ENCODE data around the gene CCL20.

The CCL20 gene

GRCh38 chr2:227853204-227853629, 39.6 kb downstream of the CCL20 start (continued):
- 0 out of 2 replicates have a peak, but pooled peaks have one; percentile 49 for TF ChIP-seq SCRT2 (tag by site-specific recombination; IDR thresholded peaks at IDR 0.05)
- TF ChIP-seq SP7 (tag by site-specific recombination; IDR thresholded peaks at IDR 0.05): no peak
- no peak for TF ChIP-seq ZNF26 (tag by site-specific recombination; IDR thresholded peaks at IDR 0.05)
- no peak for TF ChIP-seq ZNF266 (tag by site-specific recombination; IDR thresholded peaks at IDR 0.05; ENCODE audit: low read depth)
- TF ChIP-seq, protein P1, sequence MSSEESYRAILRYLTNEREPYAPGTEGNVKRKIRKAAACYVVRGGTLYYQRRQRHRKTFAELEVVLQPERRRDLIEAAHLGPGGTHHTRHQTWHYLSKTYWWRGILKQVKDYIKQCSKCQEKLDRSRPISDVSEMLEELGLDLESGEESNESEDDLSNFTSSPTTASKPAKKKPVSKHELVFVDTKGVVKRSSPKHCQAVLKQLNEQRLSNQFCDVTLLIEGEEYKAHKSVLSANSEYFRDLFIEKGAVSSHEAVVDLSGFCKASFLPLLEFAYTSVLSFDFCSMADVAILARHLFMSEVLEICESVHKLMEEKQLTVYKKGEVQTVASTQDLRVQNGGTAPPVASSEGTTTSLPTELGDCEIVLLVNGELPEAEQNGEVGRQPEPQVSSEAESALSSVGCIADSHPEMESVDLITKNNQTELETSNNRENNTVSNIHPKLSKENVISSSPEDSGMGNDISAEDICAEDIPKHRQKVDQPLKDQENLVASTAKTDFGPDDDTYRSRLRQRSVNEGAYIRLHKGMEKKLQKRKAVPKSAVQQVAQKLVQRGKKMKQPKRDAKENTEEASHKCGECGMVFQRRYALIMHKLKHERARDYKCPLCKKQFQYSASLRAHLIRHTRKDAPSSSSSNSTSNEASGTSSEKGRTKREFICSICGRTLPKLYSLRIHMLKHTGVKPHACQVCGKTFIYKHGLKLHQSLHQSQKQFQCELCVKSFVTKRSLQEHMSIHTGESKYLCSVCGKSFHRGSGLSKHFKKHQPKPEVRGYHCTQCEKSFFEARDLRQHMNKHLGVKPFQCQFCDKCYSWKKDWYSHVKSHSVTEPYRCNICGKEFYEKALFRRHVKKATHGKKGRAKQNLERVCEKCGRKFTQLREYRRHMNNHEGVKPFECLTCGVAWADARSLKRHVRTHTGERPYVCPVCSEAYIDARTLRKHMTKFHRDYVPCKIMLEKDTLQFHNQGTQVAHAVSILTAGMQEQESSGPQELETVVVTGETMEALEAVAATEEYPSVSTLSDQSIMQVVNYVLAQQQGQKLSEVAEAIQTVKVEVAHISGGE (tag by site-specific recombination; conservative IDR thresholded peaks at IDR 0.05; ENCODE audit: low read depth): no peak
- no peak for TF ChIP-seq ZNF585B (tag by site-specific recombination; IDR thresholded peaks at IDR 0.05)
- TF ChIP-seq, protein P2, sequence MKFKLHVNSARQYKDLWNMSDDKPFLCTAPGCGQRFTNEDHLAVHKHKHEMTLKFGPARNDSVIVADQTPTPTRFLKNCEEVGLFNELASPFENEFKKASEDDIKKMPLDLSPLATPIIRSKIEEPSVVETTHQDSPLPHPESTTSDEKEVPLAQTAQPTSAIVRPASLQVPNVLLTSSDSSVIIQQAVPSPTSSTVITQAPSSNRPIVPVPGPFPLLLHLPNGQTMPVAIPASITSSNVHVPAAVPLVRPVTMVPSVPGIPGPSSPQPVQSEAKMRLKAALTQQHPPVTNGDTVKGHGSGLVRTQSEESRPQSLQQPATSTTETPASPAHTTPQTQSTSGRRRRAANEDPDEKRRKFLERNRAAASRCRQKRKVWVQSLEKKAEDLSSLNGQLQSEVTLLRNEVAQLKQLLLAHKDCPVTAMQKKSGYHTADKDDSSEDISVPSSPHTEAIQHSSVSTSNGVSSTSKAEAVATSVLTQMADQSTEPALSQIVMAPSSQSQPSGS (tag by site-specific recombination; IDR thresholded peaks at IDR 0.05; ENCODE audit: low read depth): peak; percentile 65
- no peak for TF ChIP-seq ZSCAN23 (tag by site-specific recombination; IDR thresholded peaks at IDR 0.05)
- TF ChIP-seq ZBTB20 (tag by site-specific recombination; IDR thresholded peaks at IDR 0.05): peak; percentile 44; the same call in 1 of the 2 replicates
- no peak for TF ChIP-seq BCL11A (tag by site-specific recombination; IDR thresholded peaks at IDR 0.05; ENCODE audit: low read depth)
- no peak for TF ChIP-seq MZF1 (tag by site-specific recombination; IDR thresholded peaks at IDR 0.05; ENCODE audit: borderline replicate concordance)

GRCh38 chr2:227853765-227854271, 40.2 kb downstream of the CCL20 start:
- H3K4me3 ChIP-seq (ENCODE audit: low read depth, low read length): no peak overlapping the region
- no peak overlapping the region; the same call in 1 of the 2 replicates for H3K27ac ChIP-seq (ENCODE audit: extremely low read depth, low read depth, low read length)
- ChIA-PET CTCF (interaction anchor here (0.6 to 1.5 kb wide), 8 partner anchors 8 to 448 kb away, joined by 3 to 7 read pairs (median 4); no protein-coding TSS in a partner anchor), POLR2A (interaction anchor here (1.2 kb wide), 1 partner anchor 35 kb away, joined by 5 read pairs; no protein-coding TSS in a partner anchor)
- H3K36me3 ChIP-seq (ENCODE audit: control insufficient read depth in 2 of 2, insufficient read depth in 1 of 2, low read length in 2 of 2): no peaks in the 10 kb centered on the region
- H3K4me1 ChIP-seq (ENCODE audit: control insufficient read depth, insufficient read depth, low read length): peaks cover 3% of the 10 kb centered on the region; the same call in 1 of the 2 replicates
- H3K9me3 ChIP-seq (ENCODE audit: control insufficient read depth, insufficient read depth, low read depth, low read length): no peaks in the 10 kb centered on the region
- peak; percentile 28; the same call in 1 of the 2 replicates for TF ChIP-seq TRIM28 (IDR thresholded peaks at IDR 0.05; ENCODE audit: borderline replicate concordance, low read length)
- TF ChIP-seq ZNF600 (tag by site-specific recombination; IDR thresholded peaks at IDR 0.05): peak; percentile 39
- TF ChIP-seq PRDM1 (tag by site-specific recombination; IDR thresholded peaks at IDR 0.05): peak; percentile 37; the same call in 1 of the 2 replicates
- TF ChIP-seq ELK4 (IDR thresholded peaks at IDR 0.05; ENCODE audit: borderline replicate concordance, low read depth, low read length): no peak

DNA sequence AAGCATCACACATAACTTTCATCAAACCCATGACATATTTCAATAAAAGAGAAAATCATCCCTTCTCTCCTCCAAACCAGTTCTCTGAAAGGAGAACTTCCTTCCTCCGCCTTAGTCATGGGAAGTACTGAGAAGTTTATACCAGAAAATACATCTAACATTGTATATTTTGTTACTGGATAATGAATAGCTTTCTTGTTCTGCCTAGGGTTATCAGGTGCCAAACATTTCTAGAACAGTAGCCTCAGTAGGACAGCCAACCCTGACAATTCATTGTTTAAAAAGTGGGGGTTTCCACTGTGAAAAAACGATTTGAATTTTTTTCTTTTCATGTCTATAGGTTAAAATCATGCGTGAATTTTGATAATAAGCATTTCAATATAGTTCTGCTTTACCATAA, 41.8 kb downstream of the CCL20 start:
- TF ChIP-seq, protein P3, sequence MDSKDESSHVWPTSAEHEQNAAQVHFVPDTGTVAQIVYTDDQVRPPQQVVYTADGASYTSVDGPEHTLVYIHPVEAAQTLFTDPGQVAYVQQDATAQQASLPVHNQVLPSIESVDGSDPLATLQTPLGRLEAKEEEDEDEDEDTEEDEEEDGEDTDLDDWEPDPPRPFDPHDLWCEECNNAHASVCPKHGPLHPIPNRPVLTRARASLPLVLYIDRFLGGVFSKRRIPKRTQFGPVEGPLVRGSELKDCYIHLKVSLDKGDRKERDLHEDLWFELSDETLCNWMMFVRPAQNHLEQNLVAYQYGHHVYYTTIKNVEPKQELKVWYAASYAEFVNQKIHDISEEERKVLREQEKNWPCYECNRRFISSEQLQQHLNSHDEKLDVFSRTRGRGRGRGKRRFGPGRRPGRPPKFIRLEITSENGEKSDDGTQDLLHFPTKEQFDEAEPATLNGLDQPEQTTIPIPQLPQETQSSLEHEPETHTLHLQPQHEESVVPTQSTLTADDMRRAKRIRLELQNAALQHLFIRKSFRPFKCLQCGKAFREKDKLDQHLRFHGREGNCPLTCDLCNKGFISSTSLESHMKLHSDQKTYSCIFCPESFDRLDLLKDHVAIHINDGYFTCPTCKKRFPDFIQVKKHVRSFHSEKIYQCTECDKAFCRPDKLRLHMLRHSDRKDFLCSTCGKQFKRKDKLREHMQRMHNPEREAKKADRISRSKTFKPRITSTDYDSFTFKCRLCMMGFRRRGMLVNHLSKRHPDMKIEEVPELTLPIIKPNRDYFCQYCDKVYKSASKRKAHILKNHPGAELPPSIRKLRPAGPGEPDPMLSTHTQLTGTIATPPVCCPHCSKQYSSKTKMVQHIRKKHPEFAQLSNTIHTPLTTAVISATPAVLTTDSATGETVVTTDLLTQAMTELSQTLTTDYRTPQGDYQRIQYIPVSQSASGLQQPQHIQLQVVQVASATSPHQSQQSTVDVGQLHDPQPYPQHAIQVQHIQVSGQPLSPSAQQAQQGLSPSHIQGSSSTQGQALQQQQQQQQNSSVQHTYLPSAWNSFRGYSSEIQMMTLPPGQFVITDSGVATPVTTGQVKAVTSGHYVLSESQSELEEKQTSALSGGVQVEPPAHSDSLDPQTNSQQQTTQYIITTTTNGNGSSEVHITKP (tag by site-specific recombination; IDR thresholded peaks at IDR 0.05): peak; percentile 67
- TF ChIP-seq ZNF623 (tag by site-specific recombination; IDR thresholded peaks at IDR 0.05): no peak
- CTCF ChIA-PET: no interaction called here
- POLR2A ChIA-PET: no interaction called here

More for the DNA sequence above, 41.8 kb downstream of the CCL20 start:
- Histone ChIP-seq H3K4me3 (ENCODE audit: low read depth, low read length) (no peak overlapping the region), H3K4me1 (ENCODE audit: control insufficient read depth, insufficient read depth, low read length) (peaks cover 3% of the 10 kb centered on the region; the same call in 1 of the 2 replicates), H3K9me3 (ENCODE audit: control insufficient read depth, insufficient read depth, low read depth, low read length) (no peaks in the 10 kb centered on the region), H3K27ac (ENCODE audit: extremely low read depth, low read depth, low read length) (no peak overlapping the region), H3K36me3 (ENCODE audit: control insufficient read depth in 2 of 2, insufficient read depth in 1 of 2, low read length in 2 of 2) (no peaks in the 10 kb centered on the region)
